Panc1 (cell line): ENCODE measurements around the gene NOPCHAP1. TPM values are rescaled to one million over a fixed set of nuclear protein-coding genes. Genes with fewer than 3 reads are reported as not detected.

Experiments
- ATAC-seq: fragments of 200-7000 bp; cut with Tn5 transposase; 2 replicates; pipeline ENCODE4 v1.9.1; 2020; ENCODE audit warnings: mild to moderate bottlenecking, moderate library complexity
- BruUV-seq: library from RNA; stranded (reverse); fragments of 400-500 nt; replicated peaks from 2 replicates; lab custom pipeline; 2021; lab: Mats Ljungman, UMichigan
- CTCF ChIA-PET: fragments of 300-600 bp; sonication (Branson Sonifier 250); formaldehyde crosslinking; loops from one replicate; lab custom pipeline; 2022; ENCODE audit warnings: antibody characterized with exemption; lab: Charles Lee
- POLR2A ChIA-PET: fragments of 300-600 bp; sonication (Branson Sonifier 250); formaldehyde crosslinking; loops from one replicate; lab custom pipeline; 2022; ENCODE audit warnings: antibody characterized with exemption; lab: Charles Lee
- DNase-seq: peaks from one replicate; pipeline ENCODE4 v3.0.0-alpha.2; 2010; ENCODE audit warnings: low read depth, low spot score
- H3K27ac ChIP-seq: 2 replicates; pipeline ENCODE4 v1.5.1; 2011; ENCODE audit warnings: mild to moderate bottlenecking, low read length, inconsistent platforms
- H3K27me3 ChIP-seq: fragments of 200-500 bp; sonication (Bioruptor generic); 2 replicates; pipeline ENCODE4 v1.6.0; 2014; ENCODE audit warnings: low read length, inconsistent platforms; ENCODE audit not compliant: control insufficient read depth, insufficient read depth
- H3K36me3 ChIP-seq: fragments of 200-500 bp; sonication (Bioruptor generic); 2 replicates; pipeline ENCODE4 v1.5.1; 2014; ENCODE audit warnings: inconsistent platforms, mild to moderate bottlenecking, low read length, moderate library complexity; ENCODE audit not compliant: control insufficient read depth, insufficient read depth
- H3K4me1 ChIP-seq: 2 replicates; pipeline ENCODE4 v1.5.1; 2011; ENCODE audit warnings: inconsistent platforms, mild to moderate bottlenecking, low read length, moderate library complexity; ENCODE audit not compliant: control insufficient read depth, insufficient read depth
- H3K4me3 ChIP-seq, 2 experiments: 2 replicates each; pipeline ENCODE4 v1.5.1; 2011 to 2012; ENCODE audit warnings: low read depth in 2 of 2, low read length in 2 of 2, mild to moderate bottlenecking in 2 of 2, inconsistent platforms in 1 of 2, moderate library complexity in 1 of 2
- H3K9me3 ChIP-seq: fragments of 200-500 bp; sonication (Bioruptor generic); 2 replicates; pipeline ENCODE4 v1.5.1; 2014; ENCODE audit warnings: low read depth, mild to moderate bottlenecking, inconsistent platforms, low read length, moderate library complexity; ENCODE audit not compliant: control insufficient read depth, insufficient read depth
- POLR2AphosphoS5 ChIP-seq: IDR thresholded peaks from 2 replicates; pipeline ENCODE4 v1.6.1; 2012; ENCODE audit warnings: mild to moderate bottlenecking, low read depth, low read length, moderate library complexity
- SIN3A ChIP-seq: IDR thresholded peaks from 2 replicates; pipeline ENCODE4 v1.6.1; 2012; ENCODE audit warnings: low read depth, mild to moderate bottlenecking, low read length, moderate library complexity, borderline replicate concordance; ENCODE audit not compliant: insufficient read depth
- TCF7L2 ChIP-seq: IDR thresholded peaks from 2 replicates; pipeline ENCODE4 v1.6.1; 2011; ENCODE audit warnings: mild to moderate bottlenecking, low read depth, low read length, inconsistent platforms
- in situ Hi-C: cut with HindIII; loops from 2 replicates; pipeline ENCODE4 v1.10.0; 2016; ENCODE audit warnings: low sequenced_read_pairs, low pct_unique_long_range_greater_than_20kb
- intact Hi-C: fragments of 100-400 bp; cut with micrococcal nuclease; formaldehyde crosslinking; loops from one replicate; pipeline ENCODE4 v1.10.0; 2022; ENCODE audit not compliant: unreplicated experiment
- total RNA-seq: library from RNA; stranded (reverse); gene quantifications from one replicate; pipeline ENCODE4 v1.2.1, GENCODE V29; 2021; ENCODE audit not compliant: unreplicated experiment
- TF ChIP-seq, protein P1 (sequence below), 2 experiments: IDR thresholded peaks; 2 replicates each; pipeline ENCODE4 v1.6.1; 2011 to 2012; ENCODE audit warnings: low read depth in 2 of 2, control low read depth in 1 of 2, low read length in 1 of 2, mild to moderate bottlenecking in 1 of 2, moderate library complexity in 1 of 2; ENCODE audit not compliant: insufficient read depth in 1 of 2
- TF ChIP-seq, protein P2 (sequence below): fragments of 450-650 bp; IDR thresholded peaks from 2 replicates; pipeline ENCODE4 v1.5.1; 2017; ENCODE audit warnings: mild to moderate bottlenecking

NOPCHAP1 gene
- total RNA-seq, 1 experiment from 2014 or later: 24.0 TPM

DNA sequence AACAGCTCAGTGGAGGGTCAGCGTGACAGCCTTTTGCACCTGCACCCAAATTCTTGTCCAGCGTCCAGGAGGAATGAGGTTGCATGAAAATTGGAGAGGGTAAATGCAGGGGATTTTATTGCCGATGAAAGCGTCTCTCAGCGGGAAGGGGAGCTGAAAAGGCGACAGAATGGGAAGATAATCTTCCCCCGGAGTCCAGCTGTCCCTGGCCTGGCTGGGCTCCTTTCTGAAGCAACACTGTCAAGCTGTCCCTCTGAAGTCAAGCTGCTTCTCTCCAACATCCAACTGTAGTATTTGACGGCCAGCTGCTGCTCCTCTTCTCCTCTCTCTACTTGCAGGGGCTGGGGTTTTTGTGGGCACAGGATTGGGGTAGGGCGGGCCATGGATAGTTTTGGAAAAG lies 32.7 kb downstream of the NOPCHAP1 start:
- no peaks in the 10 kb centered on the region for H3K9me3 ChIP-seq
- no peak overlapping the region for H3K27ac ChIP-seq
- BruUV-seq: no TSS peak

DNA sequence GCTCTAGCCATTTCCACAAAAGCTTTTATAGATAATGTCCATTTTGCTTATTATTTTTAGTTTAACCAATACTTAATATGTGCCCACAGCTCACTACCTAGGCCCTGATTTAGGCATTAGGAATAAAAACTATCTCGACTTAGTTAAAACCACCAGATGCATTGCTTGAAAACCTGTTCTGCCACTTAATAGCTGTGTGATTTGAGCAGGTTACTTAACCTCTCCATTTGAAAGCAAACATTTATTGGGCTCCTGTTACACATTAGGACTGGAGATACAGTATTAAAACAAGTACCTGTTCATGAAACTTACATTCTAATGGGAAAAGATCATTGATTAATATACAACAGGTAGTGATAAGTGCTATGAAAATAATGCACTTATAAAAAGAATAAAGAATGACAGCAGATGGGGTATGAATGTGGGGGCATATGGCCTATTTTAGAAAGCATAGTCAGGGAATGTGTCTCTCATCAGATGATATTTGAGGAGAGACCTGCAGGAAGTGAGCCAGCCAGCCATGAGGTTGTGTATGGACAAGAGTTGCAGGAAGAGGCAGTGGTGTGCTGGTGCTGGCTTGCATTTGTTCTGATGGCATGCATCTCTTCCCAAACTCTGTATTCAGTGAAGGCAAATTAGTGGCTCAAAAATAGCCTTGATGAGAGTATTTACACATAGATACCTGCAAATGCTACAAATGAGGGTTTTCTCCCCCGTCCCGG lies 34.3 kb downstream of the NOPCHAP1 start:
- ChIA-PET CTCF (no interaction called here), POLR2A (interaction anchor here (0.5 kb wide), 1 partner anchor 38 kb away, joined by 3 read pairs; no protein-coding TSS in a partner anchor)
- intact Hi-C loops: no loop called here
- Histone ChIP-seq H3K27me3 (no peaks in the 10 kb centered on the region), H3K4me1 (no peaks in the 10 kb centered on the region), H3K9me3 (no peaks in the 10 kb centered on the region), H3K4me3 (no peak overlapping the region), H3K27ac (no peak overlapping the region), H3K36me3 (no peaks in the 10 kb centered on the region)
- no peak for DNase-seq
- no TSS peak for BruUV-seq
- TF ChIP-seq, protein P1, sequence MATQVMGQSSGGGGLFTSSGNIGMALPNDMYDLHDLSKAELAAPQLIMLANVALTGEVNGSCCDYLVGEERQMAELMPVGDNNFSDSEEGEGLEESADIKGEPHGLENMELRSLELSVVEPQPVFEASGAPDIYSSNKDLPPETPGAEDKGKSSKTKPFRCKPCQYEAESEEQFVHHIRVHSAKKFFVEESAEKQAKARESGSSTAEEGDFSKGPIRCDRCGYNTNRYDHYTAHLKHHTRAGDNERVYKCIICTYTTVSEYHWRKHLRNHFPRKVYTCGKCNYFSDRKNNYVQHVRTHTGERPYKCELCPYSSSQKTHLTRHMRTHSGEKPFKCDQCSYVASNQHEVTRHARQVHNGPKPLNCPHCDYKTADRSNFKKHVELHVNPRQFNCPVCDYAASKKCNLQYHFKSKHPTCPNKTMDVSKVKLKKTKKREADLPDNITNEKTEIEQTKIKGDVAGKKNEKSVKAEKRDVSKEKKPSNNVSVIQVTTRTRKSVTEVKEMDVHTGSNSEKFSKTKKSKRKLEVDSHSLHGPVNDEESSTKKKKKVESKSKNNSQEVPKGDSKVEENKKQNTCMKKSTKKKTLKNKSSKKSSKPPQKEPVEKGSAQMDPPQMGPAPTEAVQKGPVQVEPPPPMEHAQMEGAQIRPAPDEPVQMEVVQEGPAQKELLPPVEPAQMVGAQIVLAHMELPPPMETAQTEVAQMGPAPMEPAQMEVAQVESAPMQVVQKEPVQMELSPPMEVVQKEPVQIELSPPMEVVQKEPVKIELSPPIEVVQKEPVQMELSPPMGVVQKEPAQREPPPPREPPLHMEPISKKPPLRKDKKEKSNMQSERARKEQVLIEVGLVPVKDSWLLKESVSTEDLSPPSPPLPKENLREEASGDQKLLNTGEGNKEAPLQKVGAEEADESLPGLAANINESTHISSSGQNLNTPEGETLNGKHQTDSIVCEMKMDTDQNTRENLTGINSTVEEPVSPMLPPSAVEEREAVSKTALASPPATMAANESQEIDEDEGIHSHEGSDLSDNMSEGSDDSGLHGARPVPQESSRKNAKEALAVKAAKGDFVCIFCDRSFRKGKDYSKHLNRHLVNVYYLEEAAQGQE (IDR thresholded peaks at IDR 0.05; ENCODE audit: insufficient read depth in 1 of 2, low read depth in 2 of 2, low read length in 1 of 2): no peak
- TF ChIP-seq TCF7L2 (no peak), SIN3A (no peak), POLR2AphosphoS5 (no peak)
- TF ChIP-seq, protein P2, sequence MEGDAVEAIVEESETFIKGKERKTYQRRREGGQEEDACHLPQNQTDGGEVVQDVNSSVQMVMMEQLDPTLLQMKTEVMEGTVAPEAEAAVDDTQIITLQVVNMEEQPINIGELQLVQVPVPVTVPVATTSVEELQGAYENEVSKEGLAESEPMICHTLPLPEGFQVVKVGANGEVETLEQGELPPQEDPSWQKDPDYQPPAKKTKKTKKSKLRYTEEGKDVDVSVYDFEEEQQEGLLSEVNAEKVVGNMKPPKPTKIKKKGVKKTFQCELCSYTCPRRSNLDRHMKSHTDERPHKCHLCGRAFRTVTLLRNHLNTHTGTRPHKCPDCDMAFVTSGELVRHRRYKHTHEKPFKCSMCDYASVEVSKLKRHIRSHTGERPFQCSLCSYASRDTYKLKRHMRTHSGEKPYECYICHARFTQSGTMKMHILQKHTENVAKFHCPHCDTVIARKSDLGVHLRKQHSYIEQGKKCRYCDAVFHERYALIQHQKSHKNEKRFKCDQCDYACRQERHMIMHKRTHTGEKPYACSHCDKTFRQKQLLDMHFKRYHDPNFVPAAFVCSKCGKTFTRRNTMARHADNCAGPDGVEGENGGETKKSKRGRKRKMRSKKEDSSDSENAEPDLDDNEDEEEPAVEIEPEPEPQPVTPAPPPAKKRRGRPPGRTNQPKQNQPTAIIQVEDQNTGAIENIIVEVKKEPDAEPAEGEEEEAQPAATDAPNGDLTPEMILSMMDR: no peak
- in situ Hi-C loops: no loop called here
- ATAC-seq: no peak

More for the DNA sequence above, 32.7 kb downstream of the NOPCHAP1 start:
- no peaks in the 10 kb centered on the region for H3K4me1 ChIP-seq
- in situ Hi-C loops: no loop called here
- H3K36me3 ChIP-seq: no peaks in the 10 kb centered on the region
- H3K27me3 ChIP-seq: no peaks in the 10 kb centered on the region
- intact Hi-C loops: no loop called here
- ChIA-PET CTCF (no interaction called here), POLR2A (no interaction called here)
- DNase-seq (no peak), ATAC-seq (no peak)
- TF ChIP-seq, protein P2: no peak
- TF ChIP-seq SIN3A (no peak), POLR2AphosphoS5 (no peak), TCF7L2 (no peak)
- TF ChIP-seq, protein P1 (IDR thresholded peaks at IDR 0.05; ENCODE audit: insufficient read depth in 1 of 2, low read depth in 2 of 2, low read length in 1 of 2): no peak
- H3K4me3 ChIP-seq: no peak overlapping the region
